Measurements from ENCODE around the gene NUP214.
A peak's percentile ranks its signal among the peaks of the same experiment; 100 is the strongest.
"Not testable (repeated sequence)": the region's sequence is repeated elsewhere in the genome, so short reads cannot be mapped to it uniquely, and the experiment has no call there.

The NUP214 gene

DNA sequence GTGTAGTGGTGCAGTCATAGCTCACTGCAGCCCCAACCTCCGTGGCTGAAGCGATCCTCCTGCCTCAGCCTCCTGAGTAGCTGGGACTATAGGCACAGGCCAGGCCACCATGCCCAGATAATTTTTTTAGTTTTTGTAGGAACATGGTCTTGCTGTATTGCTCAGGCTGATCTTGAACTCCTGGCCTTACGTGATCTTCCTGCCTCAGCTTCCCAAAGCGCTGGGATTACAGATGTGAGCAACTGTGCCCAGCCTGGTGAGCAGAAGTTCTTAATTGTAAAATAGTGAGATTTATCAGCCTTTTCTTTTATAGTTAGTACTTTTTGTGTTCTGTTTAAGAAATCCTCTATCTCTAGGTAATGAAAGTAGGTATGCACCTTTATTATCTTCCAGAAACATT is 42.5 kb downstream of the NUP214 start:
- DNase-seq: no peak

DNA sequence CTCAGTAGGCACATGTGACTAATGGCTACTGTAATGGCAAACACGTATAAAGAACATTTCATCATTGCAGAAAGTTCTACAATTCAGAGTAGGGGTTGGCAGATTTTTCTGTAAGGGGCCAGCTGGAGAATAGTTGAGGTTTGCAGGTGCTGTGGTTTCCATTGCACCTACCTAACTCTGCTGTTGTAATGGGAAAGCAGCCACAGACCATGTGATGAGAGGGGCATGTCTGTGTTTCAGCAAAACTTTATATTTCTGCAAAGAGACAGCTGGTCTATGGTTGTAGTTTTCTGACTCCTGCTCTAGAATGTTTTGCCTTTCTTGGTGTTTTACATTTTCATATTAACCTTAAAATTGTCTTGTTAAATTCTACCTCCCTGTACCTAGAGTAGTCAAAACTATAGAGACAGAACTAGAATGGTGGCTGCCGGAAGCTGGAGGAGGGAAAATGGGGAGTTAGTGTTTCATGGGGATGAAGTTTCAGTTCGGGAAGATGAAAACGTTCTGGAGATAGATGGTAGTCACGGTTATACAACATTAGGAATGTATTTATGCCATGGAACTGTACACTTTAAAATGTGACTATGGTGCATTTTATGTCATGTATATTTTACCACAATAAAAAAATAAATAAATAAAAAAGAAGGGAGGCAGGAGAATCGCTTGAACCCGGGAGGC is 44.3 kb downstream of the NUP214 start:
- no peak for DNase-seq

DNA sequence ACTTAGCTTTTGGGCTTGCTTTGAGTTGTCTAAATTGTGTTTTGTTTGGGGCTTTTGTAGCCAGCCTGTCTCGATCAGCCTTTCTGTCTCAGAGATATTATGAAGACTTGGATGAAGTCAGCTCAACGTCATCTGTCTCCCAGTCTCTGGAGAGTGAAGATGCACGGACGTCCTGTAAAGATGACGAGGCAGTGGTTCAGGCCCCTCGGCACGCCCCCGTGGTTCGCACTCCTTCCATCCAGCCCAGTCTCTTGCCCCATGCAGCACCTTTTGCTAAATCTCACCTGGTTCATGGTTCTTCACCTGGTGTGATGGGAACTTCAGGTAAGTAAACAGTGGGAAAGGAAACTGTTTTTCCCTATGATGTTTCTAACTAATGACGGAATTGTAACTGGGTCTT is 48.6 kb downstream of the NUP214 start:
- DNase-seq: no peak

DNA sequence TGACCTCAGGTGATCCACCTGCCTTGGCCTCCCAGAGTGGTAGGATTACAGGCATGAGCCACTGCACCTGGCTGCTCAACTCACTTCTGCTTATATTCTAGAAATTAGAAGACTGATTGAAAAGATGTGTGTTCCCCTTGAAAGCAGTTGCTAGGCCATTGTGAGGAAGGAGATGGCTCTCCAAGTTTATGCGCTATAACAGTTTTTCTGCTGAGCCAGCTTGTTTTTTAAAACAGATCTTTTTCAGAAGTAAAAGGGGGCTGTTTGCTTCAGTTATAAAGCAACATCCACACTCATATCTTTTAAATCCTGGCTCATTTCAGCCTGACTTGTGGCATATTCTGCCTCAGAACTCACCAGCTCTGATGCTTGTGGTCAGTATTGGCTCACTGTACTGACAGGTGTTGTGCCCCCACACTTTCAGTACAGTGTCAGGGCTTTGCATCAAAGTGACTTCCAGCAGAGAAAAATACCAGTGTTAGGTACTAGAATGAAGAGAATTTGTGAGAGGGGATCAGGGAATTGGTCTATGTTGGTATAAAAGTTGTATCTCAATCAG is 49.4 kb downstream of the NUP214 start:
- no peak for DNase-seq

DNA sequence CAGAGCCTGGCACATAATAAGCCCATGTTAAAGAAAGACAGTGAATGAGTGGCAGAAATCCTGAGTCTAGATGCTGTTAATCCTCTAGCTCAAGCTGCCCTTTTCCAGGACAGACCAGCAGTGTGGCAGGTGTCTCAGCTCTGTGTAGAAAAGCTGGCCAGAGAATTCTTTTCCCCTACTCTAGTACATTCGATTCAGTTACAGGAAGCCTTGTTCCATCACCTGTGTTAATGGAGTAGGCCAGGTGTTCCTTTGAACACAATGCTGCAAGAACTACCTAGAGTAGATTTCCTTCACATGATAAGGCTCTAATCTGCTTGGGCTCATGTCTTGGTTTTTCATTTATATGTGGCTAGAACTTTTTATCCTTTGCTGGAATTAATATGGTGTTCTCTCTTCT is 52.5 kb downstream of the NUP214 start:
- DNase-seq: no peak

DNA sequence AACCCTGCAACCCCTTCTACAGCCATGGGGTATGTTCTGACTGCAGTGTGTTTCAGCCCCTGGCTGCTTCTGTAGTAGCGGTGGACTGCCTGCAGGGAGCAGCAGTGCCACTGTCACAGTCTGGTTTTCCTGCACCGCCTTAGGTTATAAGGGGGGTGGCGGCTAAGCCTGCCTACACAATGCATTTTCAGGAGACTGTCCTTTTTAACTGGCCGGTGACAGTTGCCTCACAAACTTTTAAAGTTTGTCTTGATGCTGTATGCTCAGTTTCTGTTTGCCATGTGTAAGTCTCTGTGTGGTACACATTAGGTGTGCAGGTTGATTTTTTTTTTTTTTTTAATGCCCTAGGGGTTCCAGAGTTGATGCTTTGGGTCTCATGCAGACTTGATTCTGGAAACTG is 53.0 kb downstream of the NUP214 start:
- peak; percentile 1 for DNase-seq

DNA sequence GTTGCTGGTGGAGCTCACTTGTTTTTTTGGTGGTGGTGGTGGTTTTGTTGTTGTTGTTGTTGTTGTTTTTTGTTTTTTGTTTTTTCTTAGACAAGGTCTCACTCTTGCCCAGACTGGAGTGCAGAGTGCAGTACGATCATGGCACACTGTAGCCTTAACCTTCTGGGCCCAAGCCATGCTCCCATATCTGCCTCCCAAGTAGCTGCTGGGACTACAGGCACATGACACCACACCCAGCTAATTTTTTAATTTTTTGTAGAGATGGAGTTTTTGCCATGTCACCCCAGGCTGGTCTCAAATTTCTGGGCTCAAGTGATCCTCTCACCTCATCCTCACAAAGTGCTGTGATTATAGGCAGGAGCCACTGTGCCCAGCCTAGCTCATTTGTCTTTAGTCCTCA is 53.5 kb downstream of the NUP214 start:
- no peak for DNase-seq

DNA sequence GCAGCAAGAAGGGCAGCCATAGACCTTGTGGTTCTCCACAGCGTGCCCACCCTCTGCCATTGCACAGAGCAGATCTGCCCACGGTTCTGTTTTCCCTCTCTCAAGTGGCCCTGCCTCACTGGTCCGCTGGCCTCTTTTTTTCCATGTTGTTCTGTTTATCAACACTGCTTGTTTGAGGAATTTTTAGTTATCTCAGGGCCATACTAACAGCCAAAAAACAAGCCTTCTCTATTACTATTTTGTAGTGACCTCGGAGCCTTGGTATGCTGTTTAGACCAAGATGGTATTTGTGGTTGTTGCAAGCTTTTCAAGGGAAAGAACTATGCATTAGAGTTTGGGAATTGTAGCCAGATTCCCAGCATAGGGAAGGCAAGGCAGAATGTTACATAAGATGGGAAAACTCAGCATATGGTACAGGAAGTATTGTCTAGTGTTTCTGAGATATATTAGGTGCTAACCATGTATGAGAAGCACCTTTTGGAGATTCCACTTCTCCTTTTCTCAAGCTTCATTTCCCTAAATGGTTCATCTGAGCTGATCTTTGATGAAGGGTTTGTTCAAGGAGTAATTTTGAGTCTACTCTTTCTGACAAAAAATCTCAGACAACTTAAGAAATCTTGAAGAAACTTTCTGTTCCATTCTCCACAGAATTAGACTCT is 54.3 kb downstream of the NUP214 start:
- DNase-seq: no peak

DNA sequence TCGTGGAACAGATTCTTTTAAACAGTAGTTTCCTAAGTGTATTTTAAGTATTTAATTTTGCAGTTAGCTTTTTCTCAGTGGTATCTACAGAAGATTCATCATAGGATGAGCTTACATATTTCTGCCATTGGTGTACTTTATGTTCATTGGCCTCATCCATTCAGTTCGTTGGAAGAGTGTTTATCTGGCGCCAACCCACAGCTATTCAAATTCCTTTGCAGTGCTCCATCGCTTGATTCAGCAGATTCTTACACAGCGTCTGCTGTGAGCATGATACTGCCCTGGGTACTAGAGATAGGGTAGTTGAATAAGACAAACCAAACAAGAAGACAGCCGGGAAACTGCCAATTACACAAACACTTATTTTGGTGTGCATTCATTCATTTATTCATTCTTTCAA is 55.1 kb downstream of the NUP214 start:
- no peak for DNase-seq

DNA sequence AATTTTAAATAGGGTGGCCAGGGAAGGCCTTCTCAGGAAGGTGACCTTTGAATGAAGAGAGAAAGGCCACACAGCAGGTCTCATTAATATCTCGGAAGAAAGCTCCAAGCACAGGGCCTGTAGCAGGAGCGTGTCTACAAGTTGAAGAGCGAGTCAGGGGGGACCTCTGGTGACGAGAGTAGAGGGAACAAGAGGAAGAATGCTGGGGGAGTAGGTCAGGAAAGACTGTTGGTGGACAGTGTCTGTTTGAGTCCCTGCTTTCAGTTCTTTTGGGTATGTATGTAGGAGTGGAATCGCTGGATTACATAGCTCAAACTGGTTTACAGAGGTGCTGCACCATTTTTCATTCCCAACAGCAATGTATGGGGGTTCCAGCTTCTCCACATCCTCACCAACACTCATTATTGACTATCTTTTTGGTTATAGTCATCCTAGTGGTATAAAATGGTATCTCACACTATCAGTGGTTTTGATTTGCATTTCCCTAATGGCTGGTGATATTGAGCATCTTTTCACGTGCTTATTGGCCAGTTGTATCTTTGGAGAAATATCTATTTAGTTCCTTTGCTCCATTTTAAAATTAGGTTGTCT is 55.8 kb downstream of the NUP214 start:
- no peak for DNase-seq

DNA sequence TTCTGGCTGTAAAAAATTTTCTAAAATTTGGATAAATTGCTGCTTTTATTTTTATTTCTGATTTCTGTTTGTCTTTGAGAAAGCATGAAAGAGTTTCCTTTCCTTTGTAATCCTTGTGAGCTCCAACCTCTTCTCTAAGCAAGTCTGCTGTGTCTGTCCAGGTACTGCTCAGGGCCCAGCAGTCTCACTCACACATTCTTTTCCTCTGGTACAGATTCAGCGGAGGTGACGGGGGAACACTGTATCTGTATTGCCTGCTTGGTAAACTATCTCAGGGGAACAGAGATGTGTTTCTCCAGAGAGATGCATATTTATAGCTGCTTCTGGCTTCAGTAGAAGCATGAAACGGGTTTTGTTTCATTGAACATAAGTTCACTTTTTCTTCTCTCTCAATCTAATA is 60.5 kb downstream of the NUP214 start:
- no peak for DNase-seq

DNA sequence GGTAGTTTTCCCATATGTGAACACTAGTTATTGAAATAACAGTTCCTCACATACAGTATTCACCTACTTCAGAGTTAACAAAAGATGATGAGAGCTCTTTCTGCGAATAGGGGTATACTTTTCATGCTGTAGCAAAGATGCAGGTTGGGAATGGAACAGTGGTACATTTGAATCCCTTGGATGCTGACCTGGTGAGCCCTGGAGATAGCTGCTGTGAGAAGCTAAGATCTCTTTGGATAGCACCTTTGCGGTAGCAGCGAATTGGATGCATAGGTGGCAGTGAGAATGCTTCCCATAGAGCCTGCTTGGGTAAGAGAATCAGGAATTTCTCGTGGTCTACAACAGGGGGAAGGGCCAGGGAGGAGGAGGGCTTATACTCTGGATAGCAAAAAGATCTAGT is 61.2 kb downstream of the NUP214 start:
- no peak for DNase-seq

DNA sequence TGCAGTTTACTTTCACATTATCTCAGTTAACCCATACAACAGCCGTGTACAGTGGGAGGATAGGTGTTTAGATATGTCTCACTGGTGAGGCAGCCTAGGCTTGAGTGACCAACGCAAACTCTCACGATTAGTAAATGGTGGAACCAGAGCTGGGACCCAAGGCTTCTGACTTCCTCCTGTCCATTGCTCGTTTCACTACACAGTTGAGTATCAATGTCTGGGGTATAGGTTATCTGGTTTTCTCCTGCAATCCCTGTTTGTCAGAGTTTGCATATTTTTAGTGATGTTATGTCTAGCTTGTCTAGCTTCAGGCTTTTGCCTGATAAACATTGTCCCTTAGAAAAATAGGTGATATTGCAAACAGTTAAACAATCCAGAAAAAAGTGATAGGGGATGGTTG is 62.6 kb downstream of the NUP214 start:
- no peak for DNase-seq

DNA sequence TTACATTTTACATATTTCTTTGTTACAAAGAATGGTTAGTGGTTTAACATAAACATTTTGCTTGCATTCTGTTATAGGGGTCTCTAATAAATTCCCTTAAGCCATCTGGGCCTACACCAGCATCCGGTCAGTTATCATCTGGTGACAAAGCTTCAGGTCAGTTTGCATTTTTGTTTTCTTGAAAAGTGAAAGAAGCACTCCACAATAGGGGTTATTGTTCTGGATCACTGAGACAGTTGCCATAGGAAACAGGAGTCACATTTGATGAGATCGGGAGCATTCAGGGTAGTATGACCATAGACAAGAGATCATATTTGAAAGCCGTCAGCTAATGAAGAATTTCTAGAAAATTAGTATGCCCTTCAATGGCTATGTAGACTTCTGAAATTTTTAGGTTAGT is 63.6 kb downstream of the NUP214 start:
- DNase-seq: no peak

DNA sequence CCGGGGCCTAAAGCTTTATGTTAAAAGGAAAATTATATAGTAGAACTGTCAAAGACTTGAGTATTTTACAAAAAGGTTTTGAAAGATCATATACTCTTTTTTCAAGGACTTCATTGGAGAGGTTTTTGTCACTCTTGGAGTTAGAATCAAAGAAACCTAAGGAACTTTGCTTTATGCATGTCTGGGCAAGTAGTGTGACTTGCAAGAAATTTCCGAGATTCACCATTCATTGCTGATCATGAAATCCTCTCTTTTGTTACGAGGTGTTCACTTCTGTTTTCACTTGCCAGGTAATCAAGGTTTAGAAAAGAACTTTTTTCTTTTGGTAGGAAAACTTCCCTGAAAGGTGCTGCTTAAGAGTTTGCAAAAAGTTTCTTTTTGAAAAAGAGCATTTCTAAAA is 64.8 kb downstream of the NUP214 start:
- DNase-seq: no peak

DNA sequence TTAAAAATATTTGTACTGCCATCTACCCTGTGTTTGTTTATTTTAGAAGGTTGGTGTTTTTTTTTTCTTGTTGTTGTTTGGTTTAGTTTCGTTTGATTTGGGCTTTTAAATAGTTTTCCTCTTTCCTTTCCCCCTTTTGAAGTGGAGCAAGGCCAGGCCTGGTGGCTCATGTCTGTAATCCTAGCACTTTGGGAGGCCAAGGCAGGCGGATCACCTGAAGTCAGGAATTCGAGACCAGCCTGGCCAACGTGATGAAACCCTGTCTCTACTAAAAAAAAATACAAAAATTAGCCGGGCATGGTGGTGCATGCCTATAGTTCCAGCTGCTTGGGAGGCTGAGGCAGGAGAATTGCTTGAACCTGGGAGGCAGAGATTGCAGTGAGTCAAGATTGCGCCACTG is 65.6 kb downstream of the NUP214 start:
- DNase-seq: not testable (repeated sequence)

DNA sequence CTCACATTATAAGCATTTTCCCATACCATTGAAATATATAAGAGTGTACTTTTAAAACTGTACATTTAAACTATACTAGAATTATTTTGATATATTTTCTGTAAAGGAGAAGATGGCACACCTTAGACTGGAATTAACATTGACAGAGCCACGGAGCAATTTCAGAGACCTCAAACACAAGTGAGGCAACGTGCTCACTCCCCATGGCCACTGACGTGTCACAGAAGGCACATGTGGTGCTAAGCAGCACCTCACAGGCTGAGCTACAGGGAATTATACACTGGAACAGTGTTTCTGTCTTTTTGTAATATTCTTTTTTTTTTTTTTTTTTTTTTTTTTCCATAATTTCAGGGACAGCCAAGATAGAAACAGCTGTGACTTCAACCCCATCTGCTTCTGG is 66.5 kb downstream of the NUP214 start:
- no peak for DNase-seq

DNA sequence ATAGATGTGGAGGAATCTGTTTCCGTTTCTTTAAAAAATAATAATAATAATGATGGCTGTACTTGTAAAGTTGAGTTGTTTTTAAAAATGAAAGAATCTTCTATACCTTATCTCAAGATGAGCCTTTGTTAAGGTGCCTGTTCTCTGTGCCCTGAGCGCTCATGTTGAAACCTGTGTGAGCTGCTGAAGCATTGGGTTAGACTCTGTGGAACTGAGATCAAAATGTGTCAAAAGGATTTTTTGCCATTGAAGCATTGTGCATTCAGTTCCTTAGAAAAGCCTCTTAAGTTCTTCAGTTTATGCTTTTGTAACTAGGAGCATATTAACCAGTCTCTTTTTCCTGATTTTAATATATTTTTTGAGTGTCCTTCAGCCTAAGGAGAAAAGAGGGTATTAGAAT is 67.7 kb downstream of the NUP214 start:
- DNase-seq: no peak

DNA sequence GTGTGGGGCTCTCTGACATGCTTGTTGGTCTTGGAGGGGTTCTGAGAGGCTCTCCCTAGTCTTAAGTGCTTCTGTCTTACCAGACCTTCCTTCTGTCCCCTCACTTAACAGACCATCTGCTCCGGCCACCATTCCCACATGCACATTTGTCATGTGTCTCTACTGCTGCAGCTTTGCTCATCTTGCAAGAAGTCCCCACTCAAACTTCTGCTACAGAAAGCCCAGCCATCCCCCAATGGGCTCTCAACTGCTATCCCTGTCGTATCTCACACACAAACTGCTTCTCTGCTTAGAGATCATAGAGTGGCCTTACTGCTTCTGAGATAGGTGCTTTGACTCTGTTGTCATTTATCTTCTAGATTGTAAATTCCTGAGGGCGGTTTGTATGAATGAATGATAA is 69.4 kb downstream of the NUP214 start:
- peak; percentile 70 for DNase-seq

DNA sequence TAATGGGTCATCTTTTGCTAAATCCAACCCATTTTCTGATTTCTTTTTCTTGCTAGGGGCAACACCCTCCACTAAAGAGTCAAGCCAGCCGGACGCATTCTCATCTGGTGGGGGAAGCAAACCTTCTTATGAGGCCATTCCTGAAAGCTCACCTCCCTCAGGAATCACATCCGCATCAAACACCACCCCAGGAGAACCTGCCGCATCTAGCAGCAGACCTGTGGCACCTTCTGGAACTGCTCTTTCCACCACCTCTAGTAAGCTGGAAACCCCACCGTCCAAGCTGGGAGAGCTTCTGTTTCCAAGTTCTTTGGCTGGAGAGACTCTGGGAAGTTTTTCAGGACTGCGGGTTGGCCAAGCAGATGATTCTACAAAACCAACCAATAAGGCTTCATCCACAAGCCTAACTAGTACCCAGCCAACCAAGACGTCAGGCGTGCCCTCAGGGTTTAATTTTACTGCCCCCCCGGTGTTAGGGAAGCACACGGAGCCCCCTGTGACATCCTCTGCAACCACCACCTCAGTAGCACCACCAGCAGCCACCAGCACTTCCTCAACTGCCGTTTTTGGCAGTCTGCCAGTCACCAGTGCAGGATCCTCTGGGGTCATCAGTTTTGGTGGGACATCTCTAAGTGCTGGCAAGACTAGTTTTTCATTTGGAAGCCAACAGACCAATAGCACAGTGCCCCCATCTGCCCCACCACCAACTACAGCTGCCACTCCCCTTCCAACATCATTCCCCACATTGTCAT is 72.0 kb downstream of the NUP214 start:
- DNase-seq: no peak

DNA sequence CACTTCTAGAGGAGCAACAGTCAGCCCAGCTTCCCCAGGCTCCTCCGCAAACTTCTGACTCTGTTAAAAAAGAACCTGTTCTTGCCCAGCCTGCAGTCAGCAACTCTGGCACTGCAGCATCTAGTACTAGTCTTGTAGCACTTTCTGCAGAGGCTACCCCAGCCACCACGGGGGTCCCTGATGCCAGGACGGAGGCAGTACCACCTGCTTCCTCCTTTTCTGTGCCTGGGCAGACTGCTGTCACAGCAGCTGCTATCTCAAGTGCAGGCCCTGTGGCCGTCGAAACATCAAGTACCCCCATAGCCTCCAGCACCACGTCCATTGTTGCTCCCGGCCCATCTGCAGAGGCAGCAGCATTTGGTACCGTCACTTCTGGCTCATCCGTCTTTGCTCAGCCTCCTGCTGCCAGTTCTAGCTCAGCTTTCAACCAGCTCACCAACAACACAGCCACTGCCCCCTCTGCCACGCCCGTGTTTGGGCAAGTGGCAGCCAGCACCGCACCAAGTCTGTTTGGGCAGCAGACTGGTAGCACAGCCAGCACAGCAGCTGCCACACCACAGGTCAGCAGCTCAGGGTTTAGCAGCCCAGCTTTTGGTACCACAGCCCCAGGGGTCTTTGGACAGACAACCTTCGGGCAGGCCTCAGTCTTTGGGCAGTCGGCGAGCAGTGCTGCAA is 72.8 kb downstream of the NUP214 start:
- DNase-seq: peak; percentile 84

DNA sequence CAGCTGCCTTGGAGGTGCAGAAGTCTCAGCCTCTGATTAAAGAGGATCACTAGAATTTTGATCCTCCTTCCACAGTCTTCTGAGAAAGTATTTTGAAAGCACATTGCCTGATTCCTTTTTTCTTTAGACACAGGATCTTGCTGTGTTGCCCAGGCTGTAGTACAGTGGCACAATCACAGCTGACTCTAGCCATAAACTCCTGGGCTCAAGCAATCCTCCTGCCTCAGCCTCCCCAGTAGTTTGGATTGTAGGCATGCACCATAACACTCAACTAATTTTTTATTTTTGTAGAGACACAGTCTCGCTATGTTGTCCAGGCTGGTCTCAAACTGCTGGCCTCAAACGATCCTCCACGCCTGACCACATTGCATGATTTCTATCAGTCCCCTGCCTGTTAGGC is 76.5 kb downstream of the NUP214 start:
- DNase-seq: no peak

All from DMS79 (cell line).